HG03095 (cell line): ENCODE data around the gene TMEM18.
"Not testable (repeated sequence)": the region's sequence is repeated elsewhere in the genome, so short reads cannot be mapped to it uniquely, and the experiment has no call there.

Experiments used
- ATAC-seq: cut with Tn5 transposase; IDR thresholded peaks from one replicate; pipeline ENCODE4 v1.9.1; 2021; ENCODE audit warnings: moderate library complexity; ENCODE audit not compliant: unreplicated experiment

TMEM18 gene

GRCh38 chr2:694174-694573 lies 17.0 kb upstream of the TMEM18 start:
- no peak for ATAC-seq

GRCh38 chr2:693606-694005 lies 16.4 kb upstream of the TMEM18 start:
- ATAC-seq = no peak

- ATAC-seq = no peak
These were observed 15.6 kb upstream of the TMEM18 start for GRCh38 chr2:692767-693166.

GRCh38 chr2:691821-692761 lies 14.9 kb upstream of the TMEM18 start:
- ATAC-seq = no peak

GRCh38 chr2:690799-691198 lies 13.6 kb upstream of the TMEM18 start:
- no peak for ATAC-seq

GRCh38 chr2:689877-690510 lies 12.8 kb upstream of the TMEM18 start:
- ATAC-seq = no peak

GRCh38 chr2:689237-689636 lies 12.0 kb upstream of the TMEM18 start:
- ATAC-seq = no peak

GRCh38 chr2:688504-689076 lies 11.4 kb upstream of the TMEM18 start:
- no peak for ATAC-seq

- ATAC-seq = no peak
These were observed 8.2 kb upstream of the TMEM18 start for GRCh38 chr2:685421-685820.

GRCh38 chr2:684913-685312 lies 7.7 kb upstream of the TMEM18 start:
- ATAC-seq = not testable (repeated sequence)

- no peak for ATAC-seq
These were observed 5.0 kb upstream of the TMEM18 start for GRCh38 chr2:682226-682625.

GRCh38 chr2:681312-681711 lies 4.1 kb upstream of the TMEM18 start:
- no peak for ATAC-seq

- ATAC-seq = no peak
These were observed 3.3 kb upstream of the TMEM18 start for GRCh38 chr2:680496-680895.

- ATAC-seq = no peak
These were observed 1.8 kb upstream of the TMEM18 start for GRCh38 chr2:678964-679363.

- no peak for ATAC-seq
These were observed 849 bp upstream of the TMEM18 start for GRCh38 chr2:677959-678550.

GRCh38 chr2:676647-677055 lies 555 bp downstream of the TMEM18 start:
- peak; percentile 82 for ATAC-seq

GRCh38 chr2:675982-676646 lies 1.1 kb downstream of the TMEM18 start:
- peak; percentile 15 for ATAC-seq

- ATAC-seq = no peak
These were observed 1.7 kb downstream of the TMEM18 start for GRCh38 chr2:675460-675859.

- ATAC-seq = no peak
These were observed 2.2 kb downstream of the TMEM18 start for GRCh38 chr2:675051-675450.

- ATAC-seq = no peak
These were observed 2.8 kb downstream of the TMEM18 start for GRCh38 chr2:674321-674985.
